NT2/D1 (cell line): ENCODE data around the gene INO80.

ENCODE experiments used
- SUZ12 ChIP-seq: IDR thresholded peaks from 2 replicates; pipeline ENCODE4 v1.6.1; 2011; ENCODE audit not compliant: insufficient read length, insufficient read depth; ENCODE audit errors: extremely low read depth
- YY1 ChIP-seq: IDR thresholded peaks from 2 replicates; pipeline ENCODE4 v1.6.1; 2011; ENCODE audit not compliant: insufficient read length, insufficient read depth
- ZNF274 ChIP-seq: IDR thresholded peaks from 2 replicates; pipeline ENCODE4 v1.6.1; 2011; ENCODE audit warnings: mild to moderate bottlenecking, low read depth, low read length

DNA sequence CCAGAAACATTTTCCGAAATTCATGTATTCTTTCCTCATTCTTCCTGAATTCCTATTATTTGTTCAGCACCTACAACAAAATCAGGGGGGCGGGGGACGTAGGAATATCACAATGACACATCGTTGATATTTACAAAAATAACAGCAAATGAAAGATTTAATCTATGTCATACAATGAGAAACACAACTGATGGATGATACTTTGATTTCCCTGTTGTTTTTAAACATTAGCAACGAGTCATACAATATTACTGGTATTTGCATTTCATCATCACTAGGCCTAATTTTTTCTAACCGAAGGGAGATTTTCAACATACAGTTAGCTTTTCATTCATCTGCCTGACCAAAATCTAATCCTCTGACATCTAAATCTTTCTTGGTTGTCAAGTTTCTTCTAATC lies 45.3 kb upstream of the INO80 start:
- no peak for TF ChIP-seq ZNF274
- no peak for TF ChIP-seq SUZ12
- TF ChIP-seq YY1: no peak
